OCI-LY7 (cell line): Measurements from ENCODE around the gene RGR.
A peak's percentile ranks its signal among the peaks of the same experiment; 100 is the strongest.

ENCODE experiments used
- EZH2phosphoT487 ChIP-seq: fragments of 200-600 bp; sonication (generic); IDR thresholded peaks from 2 replicates; pipeline ENCODE4 v1.6.1; 2018; ENCODE audit warnings: low read depth, borderline replicate concordance, mild to moderate bottlenecking, mixed run types, antibody characterized with exemption, low read length, moderate library complexity, mixed read lengths
- TF ChIP-seq, protein P1 (sequence below): fragments of 200-600 bp; sonication (generic); conservative IDR thresholded peaks from 2 replicates; pipeline ENCODE4 v1.5.1; 2014; ENCODE audit warnings: mild to moderate bottlenecking, antibody characterized with exemption, low read length, moderate library complexity, mixed read lengths

DNA sequence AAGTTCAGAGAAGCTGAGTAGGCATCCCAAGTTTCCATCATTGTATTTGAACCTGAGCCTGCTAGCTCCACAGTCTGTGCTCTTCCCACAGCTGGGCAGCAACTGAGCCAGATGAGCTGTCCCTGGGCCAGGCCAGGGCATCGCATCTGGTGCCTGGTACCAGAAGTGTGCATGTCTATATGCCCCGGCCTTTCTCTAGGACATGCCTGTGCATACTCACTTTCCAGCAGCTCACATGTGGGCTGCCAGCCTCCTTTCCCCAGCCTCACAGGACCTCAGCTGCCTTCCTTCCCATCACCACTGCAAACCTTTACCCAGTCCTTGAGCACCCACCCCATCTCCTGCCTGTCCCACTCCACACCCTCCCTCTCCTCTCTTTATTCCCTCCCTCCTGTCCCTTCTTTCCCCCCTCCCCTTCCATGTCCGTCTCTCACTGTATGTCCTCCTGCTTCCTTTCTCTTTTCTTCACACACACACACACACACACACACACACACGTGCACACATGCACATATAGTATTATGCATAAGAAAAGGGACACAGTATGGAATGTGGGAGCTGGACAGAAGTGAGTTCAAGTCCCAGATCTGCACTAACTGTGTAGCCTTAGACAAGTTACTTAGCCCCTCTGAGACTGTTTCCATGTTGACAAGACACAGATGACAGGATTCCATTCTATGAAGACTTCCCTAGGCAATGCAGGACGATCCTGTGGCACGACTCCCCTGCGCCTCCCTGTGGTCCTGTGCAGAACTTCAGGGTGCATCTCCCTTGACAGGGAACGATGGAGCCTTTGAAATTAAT, 39.6 kb upstream of the RGR start:
- TF ChIP-seq, protein P1, sequence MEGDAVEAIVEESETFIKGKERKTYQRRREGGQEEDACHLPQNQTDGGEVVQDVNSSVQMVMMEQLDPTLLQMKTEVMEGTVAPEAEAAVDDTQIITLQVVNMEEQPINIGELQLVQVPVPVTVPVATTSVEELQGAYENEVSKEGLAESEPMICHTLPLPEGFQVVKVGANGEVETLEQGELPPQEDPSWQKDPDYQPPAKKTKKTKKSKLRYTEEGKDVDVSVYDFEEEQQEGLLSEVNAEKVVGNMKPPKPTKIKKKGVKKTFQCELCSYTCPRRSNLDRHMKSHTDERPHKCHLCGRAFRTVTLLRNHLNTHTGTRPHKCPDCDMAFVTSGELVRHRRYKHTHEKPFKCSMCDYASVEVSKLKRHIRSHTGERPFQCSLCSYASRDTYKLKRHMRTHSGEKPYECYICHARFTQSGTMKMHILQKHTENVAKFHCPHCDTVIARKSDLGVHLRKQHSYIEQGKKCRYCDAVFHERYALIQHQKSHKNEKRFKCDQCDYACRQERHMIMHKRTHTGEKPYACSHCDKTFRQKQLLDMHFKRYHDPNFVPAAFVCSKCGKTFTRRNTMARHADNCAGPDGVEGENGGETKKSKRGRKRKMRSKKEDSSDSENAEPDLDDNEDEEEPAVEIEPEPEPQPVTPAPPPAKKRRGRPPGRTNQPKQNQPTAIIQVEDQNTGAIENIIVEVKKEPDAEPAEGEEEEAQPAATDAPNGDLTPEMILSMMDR, result peak; percentile 91
- TF ChIP-seq EZH2phosphoT487, result no peak
